Pancreas (tissue), 10 donors: ENCODE data around the gene AKT1S1. TPM values are rescaled to one million over a fixed set of nuclear protein-coding genes. Genes with fewer than 3 reads are reported as not detected.

Source experiments
- ATAC-seq, 4 donors: fragments of 200-7000 bp; cut with Tn5 transposase; one replicate each; pipeline versions ENCODE4 v1.8.0 to v1.9.1; 2020; ENCODE audit warnings: mild to moderate bottlenecking in 4 of 4, moderate library complexity in 4 of 4
- DNase-seq, 6 donors: peaks; one replicate each; pipeline ENCODE4 v3.0.0-alpha.2; 2020
- FAIRE-seq: peaks from 2 replicates; lab custom pipeline; 2012; peaks lifted over from hg19 to GRCh38; lab: Jason Lieb, UNC
- H3K27ac ChIP-seq, 4 donors: fragments of 200-600 bp; sonication (generic); 1 replicate in 3 of 4; 2 replicates in 1 of 4; pipeline versions ENCODE4 v1.5.0 to v1.8.0; 2020
- H3K27me3 ChIP-seq, 4 donors: fragments of 200-600 bp; one replicate each; pipeline ENCODE4 v1.8.0; 2021
- H3K36me3 ChIP-seq, 3 donors: fragments of 200-600 bp; sonication (generic) in 1 of 3; one replicate each; pipeline versions ENCODE4 v1.5.0 to v1.8.0; 2020 to 2021
- H3K4me1 ChIP-seq, 3 donors: fragments of 200-600 bp; one replicate each; pipeline ENCODE4 v1.8.0; 2021
- H3K4me3 ChIP-seq, 4 donors: fragments of 200-600 bp; sonication (generic) in 2 of 4; one replicate each; pipeline versions ENCODE4 v1.5.0 to v1.8.0; 2020 to 2021
- H3K9me3 ChIP-seq, 4 donors: fragments of 200-600 bp; one replicate each; pipeline ENCODE4 v1.8.0; 2021
- CTCF ChIP-seq, 4 donors: fragments of 200-600 bp; sonication (generic) in 3 of 4; IDR thresholded peaks; one replicate each; pipeline versions ENCODE4 v1.5.0 to v1.8.0; 2021; ENCODE audit warnings: antibody characterized with exemption in 4 of 4
- WGBS, 2 donors: extraction: QIAGEN DNeasy Blood & Tissue Kit; methylation state at CpG; one replicate each; pipeline ENCODE4 v1.1.7; 2013; 5-methylcytosine and 5-hydroxymethylcytosine counted together
- intact Hi-C, 3 donors: fragments of 100-400 bp; cut with DNase I; formaldehyde crosslinking; loops; one replicate each; pipeline versions ENCODE4 v1.11.1 to v1.14.2; 2022
- polyA plus RNA-seq, 2 donors: library from polyadenylated mRNA; stranded (reverse); fragments of 200-250 nt; gene quantifications; one replicate each; pipeline ENCODE4 v1.2.3, GENCODE V29; 2013
- total RNA-seq, 6 donors: library from RNA; stranded (reverse); fragmentation: NEBNext Ultra II Directional in 4 of 6; extraction: Animal tissue kit (Norgen Biotek cat#: 25700) in 4 of 6; gene quantifications; one replicate each; pipeline versions ENCODE4 v1.2.1 to v1.2.4, GENCODE V29; 2021 to 2023
- donor health status: healthy with polysubstance abuse.
- donor health status: DM: no; HTN: no; CAD: no; lungs with moderate emphysema.
- donor health status: DM: no; HTN: no; CAD: no.
- donor health status: control.
- donor health status: control.
- donor health status: Bipolar disorder and iron deficiency.
- donor health status: DM: yes; HTN: yes; CAD: no.
- donor health status: DM: no; HTN: no; CAD: no.
- donor health status: DM: no; HTN: no; CAD: no.
- donor health status: DM: yes; HTN: yes; CAD: no.

Gene AKT1S1
- total and polyA plus RNA-seq, 8 donors, result 13.8 to 31.1 (median 18.1) TPM

- WGBS, 2 donors, result 72 to 82% methylated on average over 10 of the region's 10 CpGs
- intact Hi-C loops, result no loop called here
- FAIRE-seq, result no peak
Measured at GRCh38 chr19:49873834-49874233, 3.3 kb downstream of the AKT1S1 start.

GRCh38 chr19:49873129-49873521 lies 4.0 kb downstream of the AKT1S1 start:
- Histone ChIP-seq H3K27me3 (no peaks in the 10 kb centered on the region), H3K4me3 (no peak overlapping the region), H3K9me3 (no peaks in the 10 kb centered on the region), H3K4me1 (peaks cover 7 to 23% (median 13%) of the 10 kb centered on the region in 3 donors), H3K27ac (no peak overlapping the region), H3K36me3 (no peaks in the 10 kb centered on the region)
- FAIRE-seq (no peak), ATAC-seq (no peak), DNase-seq (peak in 2 of 6 donors; percentile 23 to 57)
- 91 to 94% methylated on average over 23 to 29 of the region's 29 CpGs for WGBS, 2 donors
- no peak for TF ChIP-seq CTCF (IDR thresholded peaks at IDR 0.05)
- intact Hi-C loops, result no loop called here

More at GRCh38 chr19:49873834-49874233, 3.3 kb downstream of the AKT1S1 start:
- no peaks in the 10 kb centered on the region for H3K27me3 ChIP-seq
- H3K4me3 ChIP-seq, result no peak overlapping the region
- no peaks in the 10 kb centered on the region for H3K36me3 ChIP-seq
- DNase-seq (peak in 2 of 6 donors; percentile 25 to 27), ATAC-seq (no peak)
- peaks cover 7 to 21% (median 13%) of the 10 kb centered on the region in 3 donors for H3K4me1 ChIP-seq
- no peak overlapping the region for H3K27ac ChIP-seq
- no peaks in the 10 kb centered on the region for H3K9me3 ChIP-seq
- no peak for TF ChIP-seq CTCF (IDR thresholded peaks at IDR 0.05)

GRCh38 chr19:49872245-49873128 lies 4.7 kb downstream of the AKT1S1 start:
- Histone ChIP-seq H3K4me3 (no peak overlapping the region), H3K36me3 (no peaks in the 10 kb centered on the region), H3K27me3 (no peaks in the 10 kb centered on the region), H3K27ac (no peak overlapping the region), H3K4me1 (peaks cover 7 to 24% (median 13%) of the 10 kb centered on the region in 3 donors), H3K9me3 (no peaks in the 10 kb centered on the region)
- TF ChIP-seq CTCF (IDR thresholded peaks at IDR 0.05), result no peak
- ATAC-seq (no peak), FAIRE-seq (no peak), DNase-seq (peak in 4 of 6 donors; percentile 24 to 82 (median 51))
- 85 to 87% methylated on average over 25 to 27 of the region's 27 CpGs for WGBS, 2 donors
- intact Hi-C loops, result no loop called here

- Histone ChIP-seq H3K36me3 (no peaks in the 10 kb centered on the region), H3K4me3 (no peak overlapping the region), H3K27ac (no peak overlapping the region), H3K4me1 (peaks cover 7 to 26% (median 16%) of the 10 kb centered on the region in 3 donors), H3K9me3 (no peaks in the 10 kb centered on the region), H3K27me3 (no peaks in the 10 kb centered on the region)
- intact Hi-C loops, result no loop called here
- ATAC-seq, result no peak
- peak in 4 of 6 donors; percentile 22 to 61 (median 38) for DNase-seq
- 86 to 90% methylated on average over 17 of the region's 17 CpGs for WGBS, 2 donors
- TF ChIP-seq CTCF (IDR thresholded peaks at IDR 0.05), result no peak
- FAIRE-seq, result no peak
Measured at GRCh38 chr19:49871349-49871985, 5.7 kb downstream of the AKT1S1 start.
